Skeletal muscle cell (primary cell): ENCODE results near the gene FAS.
A peak's percentile ranks its signal among the peaks of the same experiment; 100 is the strongest.

Source experiments
- DNase-seq: peaks from one replicate; pipeline ENCODE4 v3.0.0-alpha.2; 2010; ENCODE audit warnings: low read depth
- H3K4me3 ChIP-seq: 2 replicates; pipeline ENCODE4 v1.5.1; 2011; ENCODE audit warnings: low read depth, mild to moderate bottlenecking, control low read depth, low read length, moderate library complexity

Gene FAS

DNA sequence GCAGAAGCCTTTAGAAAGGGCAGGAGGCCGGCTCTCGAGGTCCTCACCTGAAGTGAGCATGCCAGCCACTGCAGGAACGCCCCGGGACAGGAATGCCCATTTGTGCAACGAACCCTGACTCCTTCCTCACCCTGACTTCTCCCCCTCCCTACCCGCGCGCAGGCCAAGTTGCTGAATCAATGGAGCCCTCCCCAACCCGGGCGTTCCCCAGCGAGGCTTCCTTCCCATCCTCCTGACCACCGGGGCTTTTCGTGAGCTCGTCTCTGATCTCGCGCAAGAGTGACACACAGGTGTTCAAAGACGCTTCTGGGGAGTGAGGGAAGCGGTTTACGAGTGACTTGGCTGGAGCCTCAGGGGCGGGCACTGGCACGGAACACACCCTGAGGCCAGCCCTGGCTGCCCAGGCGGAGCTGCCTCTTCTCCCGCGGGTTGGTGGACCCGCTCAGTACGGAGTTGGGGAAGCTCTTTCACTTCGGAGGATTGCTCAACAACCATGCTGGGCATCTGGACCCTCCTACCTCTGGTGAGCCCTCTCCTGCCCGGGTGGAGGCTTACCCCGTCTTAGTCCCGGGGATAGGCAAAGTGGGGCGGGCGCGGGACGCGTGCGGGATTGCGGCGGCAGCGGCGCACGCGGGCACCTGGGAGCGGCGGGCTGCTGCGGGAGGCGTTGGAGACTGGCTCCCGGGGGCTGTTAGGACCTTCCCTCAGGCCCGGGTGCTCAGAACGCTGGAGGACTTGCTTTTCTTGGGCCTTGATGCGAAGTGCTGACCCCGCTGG, at the start of gene FAS:
Gene FAS, plus strand, starts transcription at position 415 of the 777 bp plus-strand sequence. Its CDS starts 79 bp downstream, at position 494.
- peak within 1 kb of the TSS; percentile 81 for H3K4me3 ChIP-seq
- DNase-seq = no peak

DNA sequence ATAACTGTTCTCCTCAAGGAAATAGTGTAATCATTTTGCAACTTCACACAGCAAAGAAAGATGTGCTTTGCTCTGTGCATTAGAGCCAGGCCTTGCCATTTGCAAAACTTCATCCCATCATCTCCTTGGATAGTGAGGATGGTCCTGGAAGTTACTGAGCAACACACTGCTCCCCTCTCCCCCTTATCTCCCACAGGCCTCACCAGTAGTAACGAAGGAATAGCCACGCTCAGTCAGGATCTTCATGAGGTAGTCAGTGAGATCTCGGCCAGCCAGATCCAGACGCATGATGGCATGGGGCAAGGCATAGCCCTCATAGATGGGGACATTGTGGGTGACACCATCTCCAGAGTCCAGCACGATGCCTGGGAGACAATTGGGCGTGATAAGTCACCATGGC, 49.6 kb upstream of the FAS start:
- no peak overlapping the region for H3K4me3 ChIP-seq
- DNase-seq = no peak

DNA sequence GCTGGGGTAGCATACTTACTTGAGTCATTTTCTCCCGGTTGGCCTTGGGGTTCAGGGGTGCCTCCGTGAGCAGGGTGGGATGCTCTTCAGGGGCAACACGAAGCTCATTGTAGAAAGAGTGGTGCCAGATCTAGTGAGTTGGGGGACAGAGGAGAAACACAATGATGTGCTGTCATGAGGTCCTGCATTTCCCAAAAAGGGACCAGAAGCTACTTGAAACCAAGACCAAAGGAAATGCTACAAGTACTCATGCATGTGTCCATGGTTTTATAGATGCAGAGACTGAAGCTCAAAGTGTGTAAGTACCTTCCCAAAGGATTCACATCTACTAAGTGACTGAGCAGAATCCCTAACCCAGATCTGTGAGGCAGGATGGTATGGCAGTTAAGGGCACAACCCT, 46.8 kb upstream of the FAS start:
- no peak for DNase-seq
- no peak overlapping the region for H3K4me3 ChIP-seq

DNA sequence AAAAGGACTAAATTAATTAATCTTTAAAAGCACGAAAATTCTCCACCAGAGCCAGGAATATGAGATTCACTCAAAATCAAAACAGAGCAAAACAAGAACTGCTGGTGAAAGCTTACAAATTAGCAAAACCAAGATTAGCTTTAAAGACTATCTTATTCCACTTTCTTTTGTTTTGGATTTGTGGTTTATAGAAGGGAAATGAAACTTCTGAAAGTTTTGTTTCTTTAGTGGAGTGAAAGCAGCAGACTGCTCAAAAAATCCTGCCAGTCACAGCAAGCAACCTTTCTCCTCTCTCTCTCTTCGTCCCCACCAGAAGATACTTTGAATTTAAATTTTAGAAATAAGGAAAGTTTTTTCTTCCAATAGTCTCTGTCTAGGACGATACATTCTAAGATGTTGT, 45.8 kb upstream of the FAS start:
- H3K4me3 ChIP-seq = no peak overlapping the region
- DNase-seq = no peak

DNA sequence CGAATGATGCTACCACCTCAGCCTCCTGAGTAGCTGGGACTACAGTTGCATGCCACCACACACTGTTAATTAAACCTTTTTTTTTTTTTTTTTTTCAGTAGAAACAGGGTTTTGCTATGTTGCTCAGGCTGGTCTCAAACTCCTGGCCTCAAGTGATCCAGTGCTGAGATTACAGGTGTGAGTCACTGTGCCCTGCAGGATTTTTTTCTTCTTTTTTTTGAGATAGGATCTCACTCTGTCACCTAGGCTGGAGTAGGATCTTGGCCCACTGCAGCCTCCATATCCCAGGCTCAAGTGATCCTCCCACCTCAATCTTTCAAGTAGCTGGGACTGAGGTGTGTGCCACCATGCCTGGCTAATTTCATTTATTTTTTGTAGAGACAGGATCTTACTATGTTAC, 44.4 kb upstream of the FAS start:
- DNase-seq = no peak
- H3K4me3 ChIP-seq = no peak overlapping the region

DNA sequence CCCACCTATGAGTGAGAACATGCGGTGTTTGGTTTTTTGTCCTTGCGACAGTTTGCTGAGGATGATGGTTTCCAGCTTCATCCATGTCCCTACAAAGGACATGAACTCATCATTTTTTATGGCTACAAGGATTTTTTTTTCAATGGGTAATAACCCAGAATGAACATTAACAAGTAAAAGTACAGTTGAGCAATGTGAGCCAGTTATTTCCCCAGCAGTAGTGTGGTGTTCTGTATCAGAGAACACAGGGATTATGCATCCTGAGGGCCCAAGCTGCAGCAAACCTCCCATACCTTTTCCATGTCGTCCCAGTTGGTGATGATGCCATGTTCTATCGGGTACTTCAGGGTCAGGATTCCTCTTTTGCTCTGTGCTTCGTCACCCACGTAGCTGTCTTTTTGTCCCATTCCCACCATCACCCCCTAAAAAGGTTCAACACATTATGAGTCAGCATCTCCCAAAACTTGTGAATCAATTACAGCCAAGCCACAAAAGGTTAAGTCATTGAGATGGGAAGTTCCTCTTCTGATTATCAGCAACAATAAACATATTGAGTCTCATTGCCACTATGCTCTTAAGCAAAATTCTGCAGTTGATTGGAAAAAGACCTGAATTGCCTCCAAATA, 43.5 kb upstream of the FAS start:
- H3K4me3 ChIP-seq = no peak overlapping the region
- DNase-seq = no peak

DNA sequence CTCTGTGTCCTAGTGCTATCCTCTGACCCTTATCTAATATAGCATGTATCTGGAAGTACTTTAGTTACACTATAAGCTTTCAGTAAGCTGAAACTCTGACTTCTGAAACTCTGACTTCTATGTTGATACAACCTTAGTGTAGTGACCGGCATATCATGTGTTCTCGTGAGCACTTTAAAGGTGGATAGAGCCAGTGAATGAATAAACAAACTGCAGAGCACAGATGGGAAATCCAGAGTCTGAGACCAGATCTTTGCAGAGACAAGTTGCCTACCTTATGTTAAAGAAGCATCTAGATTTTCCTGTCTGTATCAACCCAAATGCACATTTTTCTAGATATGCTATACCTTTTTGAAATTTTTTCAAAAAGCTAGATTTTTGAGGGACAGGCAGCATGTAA, 41.5 kb upstream of the FAS start:
- H3K4me3 ChIP-seq = no peak overlapping the region
- no peak for DNase-seq

DNA sequence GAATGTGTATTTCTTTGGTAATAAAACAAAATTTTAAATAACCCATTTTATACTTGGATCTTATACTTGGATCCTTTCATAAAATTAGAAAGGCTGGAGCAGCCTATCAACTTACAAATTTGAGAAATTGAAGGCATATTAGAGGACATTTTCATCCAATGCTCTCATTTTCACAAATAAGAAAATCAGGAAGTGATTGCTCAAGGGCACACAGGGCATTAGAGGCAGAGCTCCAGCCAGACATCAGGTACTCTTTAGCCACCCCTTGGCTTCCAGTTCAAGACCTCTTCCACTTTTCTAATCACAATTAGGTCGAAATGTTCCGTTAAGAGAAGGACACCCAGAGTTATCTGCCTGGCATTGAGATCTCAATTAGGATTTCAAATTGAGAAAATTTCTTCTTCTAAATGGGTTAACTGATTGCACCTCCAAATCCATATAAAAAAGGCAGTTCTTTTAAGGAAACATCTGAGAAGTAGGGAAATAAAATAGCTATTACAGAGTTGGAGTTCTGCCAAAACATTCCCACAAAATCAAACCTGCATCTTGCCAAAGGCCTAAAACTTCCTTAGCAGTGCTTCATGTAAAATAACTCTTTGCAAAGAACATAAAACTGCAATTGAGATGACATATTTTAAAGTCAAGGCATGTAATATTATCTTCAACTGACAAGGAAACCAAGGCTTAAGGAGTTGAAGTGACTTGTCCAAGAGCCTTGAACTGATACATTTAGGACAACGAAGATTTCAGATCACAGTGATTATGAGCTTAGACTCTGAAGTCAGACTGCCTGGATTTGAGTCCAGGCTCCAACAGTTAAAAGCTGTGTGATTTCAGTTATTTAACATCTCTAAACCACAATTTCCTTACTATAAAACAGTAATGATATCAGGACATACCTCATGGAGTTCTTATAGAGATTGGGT, 40.4 kb upstream of the FAS start:
- DNase-seq = no peak
- H3K4me3 ChIP-seq = no peak overlapping the region

DNA sequence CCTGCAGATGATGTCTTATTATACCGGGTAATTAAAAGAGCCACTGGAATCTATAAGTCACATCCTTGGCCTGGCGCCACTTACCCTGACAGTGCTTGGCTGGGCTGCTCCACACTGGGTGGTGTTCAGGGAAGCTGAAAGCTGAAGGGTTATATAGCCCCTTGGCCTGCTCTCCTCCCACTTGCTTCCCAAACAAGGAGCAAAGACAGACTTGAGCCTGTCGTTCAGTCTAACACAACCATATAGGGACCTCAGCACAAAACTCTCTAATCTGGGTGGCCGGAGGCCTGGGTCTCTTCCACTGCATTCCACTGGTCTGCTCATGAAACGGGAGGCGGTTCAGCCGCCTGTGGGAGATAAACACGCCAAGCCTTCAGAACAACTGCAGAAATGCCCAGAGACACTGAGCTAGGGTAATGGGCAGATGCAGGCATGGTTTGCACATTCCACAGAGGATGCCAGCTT, 37.9 kb upstream of the FAS start, which contains the start of gene ACTA2:
Gene ACTA2, minus strand, starts transcription at position 127 of the 465 bp plus-strand sequence. CDS start 3,843 bp downstream, outside the sequence.
- DNase-seq = no peak

DNA sequence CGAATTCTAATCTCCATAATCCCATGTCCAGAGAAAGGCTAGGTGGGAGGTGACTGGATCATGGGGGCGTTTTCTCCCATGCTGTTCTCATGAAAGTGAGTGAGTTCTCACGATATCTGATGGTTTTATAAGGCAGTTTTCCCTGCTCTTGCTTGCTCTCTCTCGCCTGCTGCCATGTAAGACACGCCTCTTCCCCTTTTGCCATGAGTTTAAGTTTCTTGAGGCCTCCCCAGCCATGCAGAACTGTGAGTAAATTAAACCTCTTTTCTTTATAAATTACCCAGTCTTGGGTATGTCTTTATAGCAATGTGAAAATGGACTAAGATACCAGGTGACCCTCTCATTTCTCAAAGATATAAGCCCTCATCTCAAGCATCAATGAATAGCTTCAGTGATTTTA, 36.9 kb upstream of the FAS start:
- no peak overlapping the region for H3K4me3 ChIP-seq
- DNase-seq = no peak

More for the DNA sequence above, 37.9 kb upstream of the FAS start, which contains the start of gene ACTA2:
- peak within 1 kb of the TSS; percentile 23 for H3K4me3 ChIP-seq

DNA sequence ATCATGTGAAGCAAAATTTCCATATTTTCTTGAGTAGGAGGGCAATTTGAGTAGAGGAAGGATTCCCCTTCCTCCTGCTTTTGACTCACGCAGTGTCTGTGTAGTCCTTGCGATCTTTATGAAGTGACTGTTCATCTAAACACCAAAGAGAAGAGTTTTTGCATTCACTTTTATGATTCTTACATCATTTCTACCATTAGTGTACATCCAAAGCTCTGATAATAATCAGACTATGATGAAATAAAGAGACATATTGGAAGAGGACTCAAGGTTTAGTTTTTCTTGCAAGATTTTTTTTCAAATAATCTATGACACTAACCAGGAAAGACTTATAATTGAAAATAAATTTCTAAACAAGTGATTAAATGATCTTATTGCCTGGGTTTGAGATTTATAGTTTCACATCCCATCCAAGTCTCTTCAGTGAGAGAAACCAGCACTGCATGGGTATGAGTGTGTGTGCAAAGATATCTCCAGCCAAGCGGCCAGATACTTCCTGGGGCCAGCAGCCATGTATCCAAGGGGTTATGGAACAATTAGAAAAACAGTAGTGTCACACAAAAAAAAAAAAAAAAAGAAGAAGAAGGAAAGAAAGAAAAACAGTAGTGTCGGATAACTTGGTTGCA, 36.0 kb upstream of the FAS start:
- no peak for DNase-seq
- no peak overlapping the region for H3K4me3 ChIP-seq

DNA sequence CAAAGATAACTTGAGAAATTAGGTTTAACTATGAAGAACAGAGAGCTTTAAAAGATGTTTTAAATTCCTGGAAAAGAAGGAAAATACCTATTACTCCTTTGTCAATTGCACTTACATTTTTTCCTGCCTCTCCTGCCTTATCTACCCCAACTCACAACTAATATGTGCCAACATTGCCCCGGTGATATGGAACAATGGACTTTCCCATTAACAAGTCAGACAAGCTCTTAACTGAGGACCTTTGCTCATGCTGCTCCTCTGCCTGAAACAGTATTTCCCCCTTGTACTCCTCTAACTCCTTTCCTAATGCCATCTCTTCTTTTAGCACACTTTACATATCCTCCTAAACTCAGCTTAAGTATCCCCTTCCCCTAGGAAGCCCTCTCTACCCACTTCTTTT, 33.2 kb upstream of the FAS start:
- DNase-seq = no peak
- H3K4me3 ChIP-seq = no peak overlapping the region

DNA sequence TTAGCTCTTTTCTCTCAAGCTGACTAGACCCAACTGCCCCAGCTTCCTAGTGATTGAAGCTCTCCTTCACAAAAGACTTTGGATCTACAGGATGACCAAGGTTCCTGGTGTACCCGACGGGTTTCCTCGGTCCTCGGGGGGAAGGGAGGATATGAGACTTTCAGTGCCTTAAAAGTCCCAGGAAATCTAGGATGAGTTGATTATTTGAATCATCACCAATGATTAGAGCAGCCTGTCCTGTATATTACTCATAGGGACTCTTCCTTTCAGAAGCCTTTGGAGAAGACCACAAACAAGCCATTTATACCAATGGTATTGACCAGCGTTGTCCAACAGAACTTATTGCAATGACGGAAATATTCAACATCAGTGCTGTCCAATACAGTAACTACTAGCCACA, 31.9 kb upstream of the FAS start:
- DNase-seq = no peak
- no peak overlapping the region for H3K4me3 ChIP-seq

DNA sequence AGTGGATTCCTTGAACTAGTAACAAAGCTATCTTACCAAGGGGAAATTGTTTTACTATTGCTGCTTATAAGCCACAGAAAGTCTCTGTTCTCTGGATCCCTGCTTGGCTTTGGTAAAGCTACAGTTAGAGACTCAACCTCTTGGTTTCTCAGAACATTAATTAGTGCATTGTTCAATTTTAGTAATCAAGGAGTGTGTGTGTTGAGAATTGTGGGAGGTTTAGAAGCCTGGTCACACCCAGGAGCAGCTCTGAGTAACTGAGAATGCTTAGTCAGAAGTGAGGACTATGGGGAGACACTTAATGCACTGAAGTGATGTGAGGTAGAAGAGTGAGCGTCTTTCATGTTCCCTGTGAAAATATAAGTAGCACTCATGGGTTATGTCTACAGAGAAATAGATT, 29.8 kb upstream of the FAS start:
- no peak overlapping the region for H3K4me3 ChIP-seq
- no peak for DNase-seq

DNA sequence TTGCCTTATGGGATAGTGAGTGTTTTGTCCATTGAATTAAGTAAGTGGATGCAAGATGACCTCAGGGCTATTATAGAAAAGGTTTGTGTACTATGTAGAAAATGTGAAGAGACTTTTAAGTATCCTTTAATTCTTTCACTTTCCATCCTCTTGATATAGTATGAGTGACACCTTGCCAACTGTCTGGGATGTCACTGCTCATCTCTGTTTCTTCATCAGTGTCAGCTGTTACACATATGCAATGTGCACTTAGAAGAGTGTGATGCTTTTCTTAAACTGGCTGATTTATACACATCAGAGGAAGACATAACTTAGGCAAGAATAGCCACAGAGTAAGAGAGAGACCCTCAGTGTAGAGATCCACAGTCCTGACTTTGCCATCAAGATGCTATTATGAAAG, 29.3 kb upstream of the FAS start:
- no peak overlapping the region for H3K4me3 ChIP-seq
- DNase-seq = no peak

DNA sequence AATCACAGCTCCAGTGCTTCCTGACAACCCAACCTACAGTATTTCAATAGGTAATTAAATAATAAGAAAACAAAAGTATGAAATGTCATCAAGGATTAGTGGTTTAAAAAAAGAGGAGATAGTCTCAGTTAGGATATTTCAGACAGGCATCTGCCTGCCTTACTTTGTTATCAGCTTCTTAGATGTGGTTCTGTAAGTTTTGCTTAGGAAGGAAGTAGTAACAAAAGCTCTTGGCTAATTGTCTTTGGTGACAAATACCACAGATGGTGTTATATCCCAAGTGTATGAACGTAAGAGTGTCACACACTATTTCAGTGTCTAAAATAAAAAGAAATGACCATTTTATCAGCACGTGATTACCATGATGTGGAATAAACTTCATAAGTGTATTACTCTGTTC, 28.3 kb upstream of the FAS start:
- H3K4me3 ChIP-seq = no peak overlapping the region
- DNase-seq = no peak

DNA sequence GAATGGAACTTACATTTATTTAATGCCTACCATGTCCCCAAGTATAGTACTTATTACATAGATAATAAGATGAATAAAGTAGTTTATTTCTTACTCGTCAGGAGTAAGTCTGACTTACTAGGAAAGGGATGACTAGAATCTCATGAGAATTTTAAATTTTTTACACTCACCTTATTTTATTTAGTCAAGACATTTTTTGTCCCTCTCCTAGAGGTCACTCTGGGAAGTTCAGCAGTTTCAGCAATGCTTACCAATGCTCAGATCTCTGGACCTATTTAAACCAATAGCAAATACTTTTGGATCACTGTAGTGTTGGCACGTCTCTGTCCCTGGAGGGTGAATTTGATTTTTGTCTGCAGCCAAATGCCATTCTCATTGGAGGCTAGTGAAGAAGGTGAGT, 27.3 kb upstream of the FAS start:
- H3K4me3 ChIP-seq = no peak overlapping the region
- DNase-seq = no peak

DNA sequence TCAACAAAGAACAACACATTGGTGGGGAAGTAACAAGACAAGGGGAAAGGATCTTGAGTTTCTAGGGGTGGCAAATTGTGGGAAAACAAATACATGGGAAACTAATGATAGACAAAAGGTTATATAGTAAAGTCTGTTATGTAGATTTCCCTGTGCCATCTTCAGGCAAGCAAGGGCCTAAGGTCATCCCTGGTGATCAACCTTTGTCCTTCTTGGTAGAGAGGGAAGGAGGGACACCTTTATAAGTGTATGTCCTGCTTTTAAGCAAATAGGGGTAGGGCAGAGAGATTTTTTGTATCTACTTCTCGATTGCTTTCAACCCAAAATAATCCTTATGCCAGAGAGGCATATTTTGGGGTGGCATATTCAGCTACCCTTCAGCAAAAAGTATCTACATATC, 26.2 kb upstream of the FAS start:
- DNase-seq = no peak
- H3K4me3 ChIP-seq = no peak overlapping the region

DNA sequence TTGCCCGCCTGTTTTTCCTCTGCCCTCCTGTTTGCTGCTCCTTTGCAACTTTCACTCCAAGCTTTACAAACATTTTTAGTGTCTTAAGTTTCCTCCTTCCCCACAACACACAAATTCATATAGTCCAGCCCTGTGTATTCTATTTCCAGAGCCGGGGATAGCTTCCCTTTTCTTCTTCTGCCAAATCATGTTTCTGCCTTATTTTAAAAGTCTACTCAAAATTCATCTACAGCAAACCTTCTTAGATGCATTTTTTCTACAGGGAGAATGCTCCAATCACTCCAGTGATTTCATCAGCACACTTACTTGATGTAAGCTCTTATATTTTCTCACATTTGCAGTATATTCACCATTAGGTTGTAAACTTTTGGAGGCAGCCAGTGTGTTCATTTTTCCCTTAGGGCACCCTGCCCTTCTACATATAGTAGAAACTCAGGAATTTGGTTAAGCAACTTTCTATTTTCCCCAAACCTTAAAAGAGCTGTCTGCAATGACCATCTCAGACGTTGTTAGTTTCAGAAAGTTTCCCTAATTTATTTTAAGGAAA, 25.7 kb upstream of the FAS start:
- no peak overlapping the region for H3K4me3 ChIP-seq
- no peak for DNase-seq
